KMS-11 (cell line): ENCODE measurements around the gene IFITM1.
"Not testable (repeated sequence)": the region's sequence is repeated elsewhere in the genome, so short reads cannot be mapped to it uniquely, and the experiment has no call there.

ENCODE experiments used
- H2AFZ ChIP-seq: fragments of 200-600 bp; sonication (generic); 2 replicates; pipeline ENCODE4 v1.6.1; 2016; ENCODE audit warnings: antibody characterized with exemption, mixed run types, low read depth
- H3K27ac ChIP-seq: fragments of 200-600 bp; sonication (generic); 2 replicates; pipeline ENCODE4 v1.6.1; 2016; ENCODE audit warnings: mild to moderate bottlenecking, mixed run types
- H3K27me3 ChIP-seq: fragments of 200-600 bp; sonication (generic); 2 replicates; pipeline ENCODE4 v1.6.1; 2017; ENCODE audit warnings: mild to moderate bottlenecking, low read depth, mixed run types, moderate library complexity; ENCODE audit not compliant: insufficient read depth
- H3K36me3 ChIP-seq: fragments of 200-600 bp; sonication (generic); 2 replicates; pipeline ENCODE4 v1.6.1; 2017; ENCODE audit warnings: mild to moderate bottlenecking, mixed run types; ENCODE audit not compliant: insufficient read depth
- H3K4me1 ChIP-seq: fragments of 200-600 bp; sonication (generic); 2 replicates; pipeline ENCODE4 v1.6.1; 2016; ENCODE audit warnings: mild to moderate bottlenecking, low read depth, mixed run types; ENCODE audit not compliant: poor library complexity, severe bottlenecking
- H3K4me2 ChIP-seq: fragments of 200-600 bp; sonication (generic); 2 replicates; pipeline ENCODE4 v1.7.0; 2016; ENCODE audit warnings: mild to moderate bottlenecking, mixed run types
- H3K4me3 ChIP-seq: fragments of 200-600 bp; sonication (generic); IDR thresholded peaks from 2 replicates; pipeline ENCODE4 v1.6.1; 2017; ENCODE audit warnings: low read depth, low read length, mixed read lengths; ENCODE audit not compliant: insufficient read depth
- H3K79me2 ChIP-seq: fragments of 200-600 bp; sonication (generic); 2 replicates; pipeline ENCODE4 v1.6.1; 2016; ENCODE audit warnings: low read depth, mixed run types; ENCODE audit not compliant: insufficient read depth
- H3K9ac ChIP-seq: fragments of 200-600 bp; sonication (generic); 2 replicates; pipeline ENCODE4 v1.6.1; 2016; ENCODE audit warnings: mild to moderate bottlenecking, mixed run types
- H4K20me1 ChIP-seq: fragments of 200-600 bp; sonication (generic); 2 replicates; pipeline ENCODE4 v1.6.1; 2016; ENCODE audit warnings: mild to moderate bottlenecking, mixed run types; ENCODE audit not compliant: insufficient read depth
- CTCF ChIP-seq: fragments of 200-600 bp; sonication (generic); conservative IDR thresholded peaks from 2 replicates; pipeline ENCODE4 v1.6.1; 2017; ENCODE audit warnings: low read depth, mild to moderate bottlenecking, antibody characterized with exemption, low read length, moderate library complexity, mixed read lengths

Gene IFITM1

GRCh38 chr11:315051-315481 is 1.2 kb downstream of the IFITM1 start:
- Histone ChIP-seq H4K20me1 (no peaks in the 10 kb centered on the region), H3K79me2 (no peaks in the 10 kb centered on the region), H3K9ac (no peak overlapping the region), H3K36me3 (no peaks in the 10 kb centered on the region), H3K27ac (no peak overlapping the region), H3K4me2 (no peak overlapping the region), H3K4me1 (peaks cover 12% of the 10 kb centered on the region), H3K4me3 (no peak overlapping the region), H3K27me3 (peaks cover 42% of the 10 kb centered on the region), H2AFZ (no peak overlapping the region)
- no peak for TF ChIP-seq CTCF

- Histone ChIP-seq H3K4me2 (no peak overlapping the region), H3K27ac (no peak overlapping the region), H4K20me1 (no peaks in the 10 kb centered on the region), H3K4me1 (peaks cover 12% of the 10 kb centered on the region), H3K9ac (no peak overlapping the region), H2AFZ (no peak overlapping the region), H3K4me3 (no peak overlapping the region), H3K36me3 (no peaks in the 10 kb centered on the region), H3K79me2 (no peaks in the 10 kb centered on the region), H3K27me3 (peaks cover 46% of the 10 kb centered on the region)
- no peak for TF ChIP-seq CTCF
These were observed 1.7 kb downstream of the IFITM1 start for GRCh38 chr11:315516-315994.

GRCh38 chr11:316031-316701 is 2.3 kb downstream of the IFITM1 start:
- no peaks in the 10 kb centered on the region for H3K36me3 ChIP-seq
- no peak overlapping the region for H3K27ac ChIP-seq
- peaks cover 12% of the 10 kb centered on the region for H3K4me1 ChIP-seq
- H2AFZ ChIP-seq: no peak overlapping the region
- no peak overlapping the region for H3K4me2 ChIP-seq
- no peaks in the 10 kb centered on the region for H3K79me2 ChIP-seq
- no peak overlapping the region for H3K9ac ChIP-seq
- TF ChIP-seq CTCF: no peak
- H3K4me3 ChIP-seq: no peak overlapping the region
- peaks cover 50% of the 10 kb centered on the region for H3K27me3 ChIP-seq
- H4K20me1 ChIP-seq: no peaks in the 10 kb centered on the region

- peaks cover 12% of the 10 kb centered on the region for H3K4me1 ChIP-seq
- H3K4me2 ChIP-seq: no peak overlapping the region
- H2AFZ ChIP-seq: no peak overlapping the region
- H4K20me1 ChIP-seq: no peaks in the 10 kb centered on the region
- H3K4me3 ChIP-seq: no peak overlapping the region
- no peak overlapping the region for H3K9ac ChIP-seq
- peaks cover 47% of the 10 kb centered on the region for H3K27me3 ChIP-seq
- no peak for TF ChIP-seq CTCF
- H3K79me2 ChIP-seq: no peaks in the 10 kb centered on the region
- H3K27ac ChIP-seq: no peak overlapping the region
- no peaks in the 10 kb centered on the region for H3K36me3 ChIP-seq
These were observed 3.1 kb downstream of the IFITM1 start for GRCh38 chr11:316891-317301.

- H4K20me1 ChIP-seq, H3K36me3 ChIP-seq, H3K27ac ChIP-seq, H3K79me2 ChIP-seq, H3K4me2 ChIP-seq, H2AFZ ChIP-seq, H3K9ac ChIP-seq, H3K4me3 ChIP-seq: not testable (repeated sequence)
- Histone ChIP-seq H3K4me1 (peaks cover 12% of the 10 kb centered on the region), H3K27me3 (peaks cover 38% of the 10 kb centered on the region)
These were observed 4.0 kb downstream of the IFITM1 start for GRCh38 chr11:317668-318404.

- not testable (repeated sequence) for H3K27ac ChIP-seq, H3K4me1 ChIP-seq, H3K9ac ChIP-seq, H3K4me2 ChIP-seq, H4K20me1 ChIP-seq, H2AFZ ChIP-seq, H3K4me3 ChIP-seq, H3K36me3 ChIP-seq, H3K79me2 ChIP-seq
- peaks cover 36% of the 10 kb centered on the region for H3K27me3 ChIP-seq
These were observed 4.7 kb downstream of the IFITM1 start for GRCh38 chr11:318405-319120.
